ENCODE results near the gene GATB.
A peak's percentile ranks its signal among the peaks of the same experiment; 100 is the strongest.

Gene GATB

GRCh38 chr4:151760712-151761661 lies at the start of gene GATB:
GATB (minus strand) TSS chr4:151761007; CDS start chr4:151760982, 25 bp downstream.
- DNase-seq (ENCODE audit: low spot score): peak; percentile 98

GRCh38 chr4:151810476-151810875 lies 49.7 kb upstream of the GATB start:
- no peak for DNase-seq (ENCODE audit: low spot score)

- DNase-seq (ENCODE audit: low spot score): no peak
Measured at GRCh38 chr4:151809716-151810115, 48.9 kb upstream of the GATB start.

- DNase-seq (ENCODE audit: low spot score): no peak
Measured at GRCh38 chr4:151808542-151808941, 47.7 kb upstream of the GATB start.

GRCh38 chr4:151808120-151808529 lies 47.3 kb upstream of the GATB start:
- no peak for DNase-seq (ENCODE audit: low spot score)

- no peak for DNase-seq (ENCODE audit: low spot score)
Measured at GRCh38 chr4:151807220-151807619, 46.4 kb upstream of the GATB start.

- no peak for DNase-seq (ENCODE audit: low spot score)
Measured at GRCh38 chr4:151806511-151806927, 45.7 kb upstream of the GATB start.

GRCh38 chr4:151804821-151805220 lies 44.0 kb upstream of the GATB start:
- DNase-seq (ENCODE audit: low spot score): no peak

GRCh38 chr4:151804086-151804630 lies 43.4 kb upstream of the GATB start:
- DNase-seq (ENCODE audit: low spot score): no peak

- no peak for DNase-seq (ENCODE audit: low spot score)
Measured at GRCh38 chr4:151803246-151803645, 42.4 kb upstream of the GATB start.

- DNase-seq (ENCODE audit: low spot score): peak; percentile 7
Measured at GRCh38 chr4:151801547-151802516, 41.0 kb upstream of the GATB start.

- no peak for DNase-seq (ENCODE audit: low spot score)
Measured at GRCh38 chr4:151799417-151800012, 38.7 kb upstream of the GATB start.

- DNase-seq (ENCODE audit: low spot score): no peak
Measured at GRCh38 chr4:151798678-151799416, 38.0 kb upstream of the GATB start.

- DNase-seq (ENCODE audit: low spot score): no peak
Measured at GRCh38 chr4:151797853-151798252, 37.0 kb upstream of the GATB start.

- no peak for DNase-seq (ENCODE audit: low spot score)
Measured at GRCh38 chr4:151797131-151797530, 36.3 kb upstream of the GATB start.

GRCh38 chr4:151796106-151796505 lies 35.3 kb upstream of the GATB start:
- no peak for DNase-seq (ENCODE audit: low spot score)

GRCh38 chr4:151792995-151793394 lies 32.2 kb upstream of the GATB start:
- DNase-seq (ENCODE audit: low spot score): no peak

GRCh38 chr4:151792530-151792929 lies 31.7 kb upstream of the GATB start:
- DNase-seq (ENCODE audit: low spot score): no peak

- no peak for DNase-seq (ENCODE audit: low spot score)
Measured at GRCh38 chr4:151788021-151788420, 27.2 kb upstream of the GATB start.

- no peak for DNase-seq (ENCODE audit: low spot score)
Measured at GRCh38 chr4:151786158-151786495, 25.3 kb upstream of the GATB start.

- DNase-seq (ENCODE audit: low spot score): no peak
Measured at GRCh38 chr4:151785484-151786157, 24.8 kb upstream of the GATB start.
